ENCODE results near the gene ERC2.
"Not testable (repeated sequence)": the region's sequence is repeated elsewhere in the genome, so short reads cannot be mapped to it uniquely, and the experiment has no call there.

Gene ERC2

GRCh38 chr3:55880357-55880756 is 587.9 kb downstream of the ERC2 start:
- DNase-seq (ENCODE audit: low read depth) = no peak

GRCh38 chr3:55879901-55880331 is 588.4 kb downstream of the ERC2 start:
- DNase-seq (ENCODE audit: low read depth) = no peak

- no peak for DNase-seq (ENCODE audit: low read depth)
Measured at GRCh38 chr3:55877703-55878102, 590.6 kb downstream of the ERC2 start.

- DNase-seq (ENCODE audit: low read depth) = no peak
Measured at GRCh38 chr3:55876560-55876959, 591.7 kb downstream of the ERC2 start.

GRCh38 chr3:55875113-55875512 is 593.2 kb downstream of the ERC2 start:
- no peak for DNase-seq (ENCODE audit: low read depth)

- no peak for DNase-seq (ENCODE audit: low read depth)
Measured at GRCh38 chr3:55873523-55874254, 594.6 kb downstream of the ERC2 start.

- no peak for DNase-seq (ENCODE audit: low read depth)
Measured at GRCh38 chr3:55870594-55870993, 597.7 kb downstream of the ERC2 start.

GRCh38 chr3:55868347-55868746 is 599.9 kb downstream of the ERC2 start:
- DNase-seq (ENCODE audit: low read depth) = no peak

GRCh38 chr3:55863028-55863427 is 605.2 kb downstream of the ERC2 start:
- no peak for DNase-seq (ENCODE audit: low read depth)

GRCh38 chr3:55860049-55860721 is 608.1 kb downstream of the ERC2 start:
- DNase-seq (ENCODE audit: low read depth) = no peak

GRCh38 chr3:55859305-55859704 is 609.0 kb downstream of the ERC2 start:
- no peak for DNase-seq (ENCODE audit: low read depth)

- no peak for DNase-seq (ENCODE audit: low read depth)
Measured at GRCh38 chr3:55858727-55859126, 609.5 kb downstream of the ERC2 start.

- DNase-seq (ENCODE audit: low read depth) = no peak
Measured at GRCh38 chr3:55858302-55858701, 610.0 kb downstream of the ERC2 start.

- no peak for DNase-seq (ENCODE audit: low read depth)
Measured at GRCh38 chr3:55857633-55858032, 610.6 kb downstream of the ERC2 start.

- DNase-seq (ENCODE audit: low read depth) = no peak
Measured at GRCh38 chr3:55855311-55855710, 613.0 kb downstream of the ERC2 start.

- no peak for DNase-seq (ENCODE audit: low read depth)
Measured at GRCh38 chr3:55854494-55854893, 613.8 kb downstream of the ERC2 start.

GRCh38 chr3:55852326-55852725 is 615.9 kb downstream of the ERC2 start:
- DNase-seq (ENCODE audit: low read depth) = no peak

- no peak for DNase-seq (ENCODE audit: low read depth)
Measured at GRCh38 chr3:55842204-55842603, 626.1 kb downstream of the ERC2 start.

- DNase-seq (ENCODE audit: low read depth) = not testable (repeated sequence)
Measured at GRCh38 chr3:55831876-55832275, 636.4 kb downstream of the ERC2 start.

- no peak for DNase-seq (ENCODE audit: low read depth)
Measured at GRCh38 chr3:55828712-55829111, 639.6 kb downstream of the ERC2 start.

GRCh38 chr3:55827786-55828185 is 640.5 kb downstream of the ERC2 start:
- DNase-seq (ENCODE audit: low read depth) = no peak

GRCh38 chr3:55826731-55827496 is 641.4 kb downstream of the ERC2 start:
- DNase-seq (ENCODE audit: low read depth) = no peak

- no peak for DNase-seq (ENCODE audit: low read depth)
Measured at GRCh38 chr3:55826097-55826496, 642.2 kb downstream of the ERC2 start.
